GM18502 (cell line): Measurements from ENCODE around the gene CNPY4.

Experiments used
- ATAC-seq: cut with Tn5 transposase; IDR thresholded peaks from one replicate; pipeline ENCODE4 v1.9.1; 2021; ENCODE audit warnings: mild to moderate bottlenecking; ENCODE audit not compliant: unreplicated experiment, poor library complexity

The CNPY4 gene

GRCh38 chr7:100163871-100164270 is 44.4 kb downstream of the CNPY4 start:
- ATAC-seq: no peak

GRCh38 chr7:100166317-100166940 is 47.0 kb downstream of the CNPY4 start:
- ATAC-seq: no peak

- no peak for ATAC-seq
Observed at GRCh38 chr7:100166970-100167911, 47.8 kb downstream of the CNPY4 start.

DNA sequence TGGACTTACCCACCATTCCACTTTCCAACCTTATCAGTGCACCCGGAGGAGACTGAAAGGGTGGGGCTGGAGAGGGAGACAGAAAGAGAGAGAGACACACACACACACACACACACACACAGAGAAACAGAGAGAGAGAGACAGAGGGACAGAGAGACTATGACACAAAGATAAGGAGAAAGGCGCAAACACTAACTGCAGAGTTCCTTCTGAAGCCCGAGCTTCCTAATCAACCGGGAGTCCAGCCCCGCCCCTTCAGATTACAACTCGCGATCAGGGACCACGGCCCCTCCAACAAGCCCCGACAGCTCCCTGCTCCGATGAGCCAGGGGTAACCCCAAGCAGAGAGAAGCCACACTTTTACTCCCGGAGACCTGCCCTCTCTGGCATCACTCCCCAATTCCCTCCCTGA is 48.5 kb downstream of the CNPY4 start:
- no peak for ATAC-seq

- ATAC-seq: no peak
Observed at GRCh38 chr7:100169147-100169850, 49.9 kb downstream of the CNPY4 start.

DNA sequence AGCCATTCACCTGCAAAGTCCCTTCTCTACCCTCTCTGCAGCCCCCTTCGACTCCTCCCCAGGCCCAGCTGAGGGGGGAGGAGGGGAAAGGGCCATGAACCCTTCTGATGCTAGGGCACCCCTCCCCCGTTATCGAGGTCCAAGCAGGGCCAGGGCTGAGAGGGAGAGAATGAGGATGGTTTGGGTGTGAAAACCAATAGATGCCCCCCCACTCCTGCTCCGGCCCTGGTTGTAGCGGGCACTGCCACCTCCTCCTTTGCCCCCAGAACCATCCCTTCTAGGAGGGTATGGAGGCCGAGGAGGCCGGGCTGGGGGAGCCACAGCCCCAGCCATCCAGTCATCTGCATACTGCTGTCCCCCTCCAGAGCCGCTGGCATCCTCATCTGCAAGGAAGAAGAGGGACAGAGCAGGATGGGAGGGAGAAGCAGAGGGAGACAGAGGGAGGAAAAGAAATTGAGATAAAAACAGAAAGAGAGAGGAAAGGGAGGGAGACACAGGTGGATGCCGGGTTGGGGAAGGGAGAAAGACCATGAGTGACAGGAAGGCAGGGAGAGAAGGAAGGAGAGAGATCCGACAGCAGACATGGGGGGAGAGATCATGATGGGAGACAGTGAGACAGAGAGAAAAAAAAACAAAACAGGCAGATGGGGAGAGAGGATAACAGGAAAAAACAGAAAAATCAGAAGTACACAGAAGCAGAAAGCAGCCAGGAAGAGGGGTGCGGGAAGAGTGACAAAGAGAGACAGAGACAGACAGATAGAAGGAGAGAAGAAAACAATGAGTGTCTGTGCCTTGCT is 50.9 kb downstream of the CNPY4 start:
- no peak for ATAC-seq

GRCh38 chr7:100171087-100171681 is 51.8 kb downstream of the CNPY4 start:
- no peak for ATAC-seq

DNA sequence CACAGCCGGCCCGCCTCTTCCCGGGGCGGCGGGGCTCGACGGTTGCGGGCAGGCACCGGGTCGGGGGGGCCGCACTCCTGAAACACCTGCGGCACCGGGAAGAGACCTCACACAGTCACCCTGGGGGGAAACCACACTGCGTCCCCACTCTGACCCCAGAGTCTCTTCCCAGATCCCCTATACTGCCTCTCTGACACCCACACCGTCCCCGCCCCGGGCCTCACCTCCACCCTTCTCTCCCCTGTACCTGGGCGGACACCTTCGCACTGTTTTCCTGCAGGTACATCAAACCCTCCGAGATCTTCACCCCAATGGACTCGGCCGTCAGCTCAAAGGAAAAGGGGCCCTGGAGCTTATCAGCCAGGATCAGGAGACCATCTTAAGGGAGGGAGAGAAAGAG is 52.4 kb downstream of the CNPY4 start:
- no peak for ATAC-seq

- ATAC-seq: no peak
Observed at GRCh38 chr7:100173806-100174495, 54.5 kb downstream of the CNPY4 start.

GRCh38 chr7:100174582-100174981 is 55.1 kb downstream of the CNPY4 start:
- no peak for ATAC-seq
